Mucosa of gallbladder (tissue), 1 donor: ENCODE results near the gene KLHDC3. TPM values are rescaled to one million over a fixed set of nuclear protein-coding genes. Genes with fewer than 3 reads are reported as not detected.
"Not testable (repeated sequence)": the region's sequence is repeated elsewhere in the genome, so short reads cannot be mapped to it uniquely, and the experiment has no call there.

Source experiments
- DNase-seq: peaks from one replicate; pipeline ENCODE4 v3.0.0-alpha.2; 2020; ENCODE audit warnings: low spot score
- total RNA-seq: library from RNA; stranded (reverse); gene quantifications from one replicate; pipeline ENCODE4 v1.2.1, GENCODE V29; 2021
- donor health status: DM: no; HTN: no; CAD: no.

The KLHDC3 gene
- total RNA-seq, 1 donor from 2014 or later = 93.8 TPM

- no peak for DNase-seq
These were observed 12.3 kb downstream of the KLHDC3 start for GRCh38 chr6:43026365-43026764.

- DNase-seq = no peak
These were observed 15.1 kb downstream of the KLHDC3 start for GRCh38 chr6:43029120-43029519.

GRCh38 chr6:43032326-43032725, 18.3 kb downstream of the KLHDC3 start:
- no peak for DNase-seq

- DNase-seq = no peak
These were observed 19.6 kb downstream of the KLHDC3 start for GRCh38 chr6:43033496-43034189.

- DNase-seq = no peak
These were observed 20.1 kb downstream of the KLHDC3 start for GRCh38 chr6:43034190-43034525.

GRCh38 chr6:43035495-43036194, 21.6 kb downstream of the KLHDC3 start:
- no peak for DNase-seq

- no peak for DNase-seq
These were observed 22.7 kb downstream of the KLHDC3 start for GRCh38 chr6:43036712-43037111.

- no peak for DNase-seq
These were observed 23.1 kb downstream of the KLHDC3 start for GRCh38 chr6:43037197-43037596.

- no peak for DNase-seq
These were observed 23.7 kb downstream of the KLHDC3 start for GRCh38 chr6:43037706-43038105.

- no peak for DNase-seq
These were observed 24.7 kb downstream of the KLHDC3 start for GRCh38 chr6:43038727-43039126.

- DNase-seq = no peak
These were observed 26.7 kb downstream of the KLHDC3 start for GRCh38 chr6:43040542-43041257.

GRCh38 chr6:43041475-43041874, 27.4 kb downstream of the KLHDC3 start:
- not testable (repeated sequence) for DNase-seq

- DNase-seq = no peak
These were observed 29.3 kb downstream of the KLHDC3 start for GRCh38 chr6:43043310-43043709.

GRCh38 chr6:43045371-43045930, 31.4 kb downstream of the KLHDC3 start:
- no peak for DNase-seq

GRCh38 chr6:43047998-43048397, 33.9 kb downstream of the KLHDC3 start:
- no peak for DNase-seq

- DNase-seq = no peak
These were observed 36.9 kb downstream of the KLHDC3 start for GRCh38 chr6:43050981-43051380.

- DNase-seq = no peak
These were observed 38.3 kb downstream of the KLHDC3 start for GRCh38 chr6:43052225-43052841.

GRCh38 chr6:43052842-43053544, 38.9 kb downstream of the KLHDC3 start:
- no peak for DNase-seq

- peak; percentile 92 for DNase-seq
These were observed 39.6 kb downstream of the KLHDC3 start, which contains the start of gene CUL7 for GRCh38 chr6:43053545-43054205. CUL7 (minus strand) TSS chr6:43053851; CDS start chr6:43052788, 1,063 bp downstream.

GRCh38 chr6:43054206-43054943, 40.3 kb downstream of the KLHDC3 start:
- no peak for DNase-seq
